GM19452 (cell line): ENCODE data around the gene TRIM28.
"Not testable (repeated sequence)": the region's sequence is repeated elsewhere in the genome, so short reads cannot be mapped to it uniquely, and the experiment has no call there.

Experiments used
- ATAC-seq: cut with Tn5 transposase; IDR thresholded peaks from one replicate; pipeline ENCODE4 v1.9.1; 2021; ENCODE audit not compliant: unreplicated experiment

Gene TRIM28

GRCh38 chr19:58518256-58519086 is 25.4 kb upstream of the TRIM28 start:
- ATAC-seq: no peak

GRCh38 chr19:58519087-58519354 is 24.8 kb upstream of the TRIM28 start:
- no peak for ATAC-seq

GRCh38 chr19:58519355-58520256 is 24.3 kb upstream of the TRIM28 start, which contains the start of gene ZBTB45:
Gene ZBTB45, minus strand, starts transcription at chr19:58519810. Its CDS starts 2,137 bp downstream, at chr19:58517673.
- peak; percentile 85 for ATAC-seq

- ATAC-seq: no peak
These were observed 23.6 kb upstream of the TRIM28 start for GRCh38 chr19:58520257-58520599.

GRCh38 chr19:58521651-58522050 is 22.2 kb upstream of the TRIM28 start:
- no peak for ATAC-seq

- no peak for ATAC-seq
These were observed 21.2 kb upstream of the TRIM28 start for GRCh38 chr19:58522709-58523108.

- no peak for ATAC-seq
These were observed 14.5 kb upstream of the TRIM28 start for GRCh38 chr19:58529405-58529804.

- no peak for ATAC-seq
These were observed 12.6 kb upstream of the TRIM28 start for GRCh38 chr19:58531034-58531840.

GRCh38 chr19:58535857-58536256 is 8.0 kb upstream of the TRIM28 start:
- no peak for ATAC-seq

GRCh38 chr19:58536852-58537798 is 6.7 kb upstream of the TRIM28 start:
- ATAC-seq: no peak

GRCh38 chr19:58538257-58539168 is 5.4 kb upstream of the TRIM28 start:
- no peak for ATAC-seq

- ATAC-seq: not testable (repeated sequence)
These were observed 4.7 kb upstream of the TRIM28 start for GRCh38 chr19:58539169-58539559.

- not testable (repeated sequence) for ATAC-seq
These were observed 1.1 kb upstream of the TRIM28 start for GRCh38 chr19:58542641-58543372.

GRCh38 chr19:58544591-58545285 is 874 bp downstream of the TRIM28 start:
- ATAC-seq: peak; percentile 47

- no peak for ATAC-seq
These were observed 1.6 kb downstream of the TRIM28 start for GRCh38 chr19:58545286-58546018.

GRCh38 chr19:58546019-58546530 is 2.2 kb downstream of the TRIM28 start:
- no peak for ATAC-seq
